ENCODE results near the gene CPLX1.

CPLX1 gene

GRCh38 chr4:857461-857860 lies 31.5 kb upstream of the CPLX1 start:
- no peak overlapping the region for H3K4me3 ChIP-seq (ENCODE audit: low read depth, low read length)
- no peak for DNase-seq (ENCODE audit: low read depth)

GRCh38 chr4:856225-856901 lies 30.4 kb upstream of the CPLX1 start:
- no peak overlapping the region for H3K4me3 ChIP-seq (ENCODE audit: low read depth, low read length)
- DNase-seq (ENCODE audit: low read depth), result no peak

- H3K4me3 ChIP-seq (ENCODE audit: low read depth, low read length), result no peak overlapping the region
- no peak for DNase-seq (ENCODE audit: low read depth)
Observed at GRCh38 chr4:855880-856224, 29.9 kb upstream of the CPLX1 start.

- no peak overlapping the region for H3K4me3 ChIP-seq (ENCODE audit: low read depth, low read length)
- DNase-seq (ENCODE audit: low read depth), result no peak
Observed at GRCh38 chr4:854356-854755, 28.4 kb upstream of the CPLX1 start.

- no peak for DNase-seq (ENCODE audit: low read depth)
Observed at GRCh38 chr4:853416-853781, 27.5 kb upstream of the CPLX1 start.

GRCh38 chr4:851701-852430 lies 25.9 kb upstream of the CPLX1 start:
- DNase-seq (ENCODE audit: low read depth), result no peak
- no peak overlapping the region for H3K4me3 ChIP-seq (ENCODE audit: low read depth, low read length)

More at GRCh38 chr4:853416-853781, 27.5 kb upstream of the CPLX1 start:
- H3K4me3 ChIP-seq (ENCODE audit: low read depth, low read length), result no peak overlapping the region

- H3K4me3 ChIP-seq (ENCODE audit: low read depth, low read length), result no peak overlapping the region
- no peak for DNase-seq (ENCODE audit: low read depth)
Observed at GRCh38 chr4:850323-850945, 24.5 kb upstream of the CPLX1 start.

GRCh38 chr4:849478-850175 lies 23.7 kb upstream of the CPLX1 start:
- no peak overlapping the region for H3K4me3 ChIP-seq (ENCODE audit: low read depth, low read length)
- DNase-seq (ENCODE audit: low read depth), result no peak

GRCh38 chr4:848803-849477 lies 23.0 kb upstream of the CPLX1 start:
- H3K4me3 ChIP-seq (ENCODE audit: low read depth, low read length), result no peak overlapping the region
- DNase-seq (ENCODE audit: low read depth), result no peak

GRCh38 chr4:848307-848691 lies 22.4 kb upstream of the CPLX1 start:
- no peak overlapping the region for H3K4me3 ChIP-seq (ENCODE audit: low read depth, low read length)

GRCh38 chr4:845836-846251 lies 19.9 kb upstream of the CPLX1 start:
- peak; percentile 29 for DNase-seq (ENCODE audit: low read depth)
- no peak overlapping the region for H3K4me3 ChIP-seq (ENCODE audit: low read depth, low read length)

More at GRCh38 chr4:848307-848691, 22.4 kb upstream of the CPLX1 start:
- no peak for DNase-seq (ENCODE audit: low read depth)

GRCh38 chr4:845233-845835 lies 19.4 kb upstream of the CPLX1 start:
- DNase-seq (ENCODE audit: low read depth), result peak; percentile 33
- H3K4me3 ChIP-seq (ENCODE audit: low read depth, low read length), result no peak overlapping the region

GRCh38 chr4:844752-845232 lies 18.9 kb upstream of the CPLX1 start:
- DNase-seq (ENCODE audit: low read depth), result no peak
- H3K4me3 ChIP-seq (ENCODE audit: low read depth, low read length), result no peak overlapping the region

GRCh38 chr4:839675-840443 lies 13.9 kb upstream of the CPLX1 start:
- DNase-seq (ENCODE audit: low read depth), result no peak
- H3K4me3 ChIP-seq (ENCODE audit: low read depth, low read length), result no peak overlapping the region

GRCh38 chr4:837772-838171 lies 11.8 kb upstream of the CPLX1 start:
- no peak overlapping the region for H3K4me3 ChIP-seq (ENCODE audit: low read depth, low read length)
- DNase-seq (ENCODE audit: low read depth), result no peak

- DNase-seq (ENCODE audit: low read depth), result no peak
Observed at GRCh38 chr4:836750-837301, 10.9 kb upstream of the CPLX1 start.

GRCh38 chr4:836003-836511 lies 10.1 kb upstream of the CPLX1 start:
- H3K4me3 ChIP-seq (ENCODE audit: low read depth, low read length), result no peak overlapping the region
- no peak for DNase-seq (ENCODE audit: low read depth)

More at GRCh38 chr4:836750-837301, 10.9 kb upstream of the CPLX1 start:
- no peak overlapping the region for H3K4me3 ChIP-seq (ENCODE audit: low read depth, low read length)
